ENCODE results near the gene ABLIM1. TPM values are rescaled to one million over a fixed set of nuclear protein-coding genes. Genes with fewer than 3 reads are reported as not detected.

ABLIM1 gene
- polyA plus RNA-seq, 1 donor from 2014 or later, result 10.1 TPM

- no peak overlapping the region for H3K27ac ChIP-seq (ENCODE audit: low read length)
- no peaks in the 10 kb centered on the region for H4K20me1 ChIP-seq (ENCODE audit: insufficient read depth)
- H3K4me2 ChIP-seq (ENCODE audit: low read length), result no peak overlapping the region
Observed at GRCh38 chr10:114542373-114542772, 115.7 kb downstream of the ABLIM1 start.

GRCh38 chr10:114541797-114542160, 116.3 kb downstream of the ABLIM1 start:
- H3K4me2 ChIP-seq (ENCODE audit: low read length), result no peak overlapping the region
- H3K27ac ChIP-seq (ENCODE audit: low read length), result no peak overlapping the region
- H4K20me1 ChIP-seq (ENCODE audit: insufficient read depth), result no peaks in the 10 kb centered on the region
- TF ChIP-seq CTCF (IDR thresholded peaks at IDR 0.05; ENCODE audit: poor library complexity, severe bottlenecking) (no peak), EZH2 (IDR thresholded peaks at IDR 0.05; ENCODE audit: borderline replicate concordance, insufficient read depth, low read length, poor library complexity, severe bottlenecking) (no peak), EP300 (conservative IDR thresholded peaks at IDR 0.05; ENCODE audit: poor library complexity, severe bottlenecking) (no peak), POLR2AphosphoS5 (IDR thresholded peaks at IDR 0.05) (no peak), RAD21 (conservative IDR thresholded peaks at IDR 0.05) (no peak), REST (IDR thresholded peaks at IDR 0.05; ENCODE audit: borderline replicate concordance) (no peak), SMC3 (conservative IDR thresholded peaks at IDR 0.05; ENCODE audit: poor library complexity) (no peak)

More at GRCh38 chr10:114542373-114542772, 115.7 kb downstream of the ABLIM1 start:
- TF ChIP-seq EZH2 (IDR thresholded peaks at IDR 0.05; ENCODE audit: borderline replicate concordance, insufficient read depth, low read length, poor library complexity, severe bottlenecking) (no peak), RAD21 (conservative IDR thresholded peaks at IDR 0.05) (no peak), MXI1 (conservative IDR thresholded peaks at IDR 0.05; ENCODE audit: poor library complexity, severe bottlenecking) (no peak), SMC3 (conservative IDR thresholded peaks at IDR 0.05; ENCODE audit: poor library complexity) (no peak), EP300 (conservative IDR thresholded peaks at IDR 0.05; ENCODE audit: poor library complexity, severe bottlenecking) (no peak), TAF1 (IDR thresholded peaks at IDR 0.05; ENCODE audit: low read depth) (no peak), REST (IDR thresholded peaks at IDR 0.05; ENCODE audit: borderline replicate concordance) (no peak), POLR2AphosphoS5 (IDR thresholded peaks at IDR 0.05) (no peak), CTCF (IDR thresholded peaks at IDR 0.05; ENCODE audit: poor library complexity, severe bottlenecking) (no peak)
- H3K27me3 ChIP-seq (ENCODE audit: insufficient read depth, low read depth, low read length), result no peaks in the 10 kb centered on the region
- no peak overlapping the region for H3K9ac ChIP-seq (ENCODE audit: low read length)
- no peaks in the 10 kb centered on the region for H3K9me2 ChIP-seq (ENCODE audit: insufficient read depth, low read length)
- H3K4me3 ChIP-seq (ENCODE audit: low read length), result no peak overlapping the region
- H3F3A ChIP-seq (ENCODE audit: insufficient read depth, low read length, poor library complexity, severe bottlenecking), result no peaks in the 10 kb centered on the region
- no peak overlapping the region for H2AFZ ChIP-seq (ENCODE audit: low read depth, low read length)
- no peaks in the 10 kb centered on the region for H3K9me3 ChIP-seq (ENCODE audit: low read length)
- no peaks in the 10 kb centered on the region for H3K79me2 ChIP-seq (replicated peaks; ENCODE audit: insufficient read depth, low read length)
- no peaks in the 10 kb centered on the region for H3K36me3 ChIP-seq (ENCODE audit: insufficient read depth, low read length)

More at GRCh38 chr10:114541797-114542160, 116.3 kb downstream of the ABLIM1 start:
- no peaks in the 10 kb centered on the region for H3F3A ChIP-seq (ENCODE audit: insufficient read depth, low read length, poor library complexity, severe bottlenecking)
- H2AFZ ChIP-seq (ENCODE audit: low read depth, low read length), result no peak overlapping the region
- no peaks in the 10 kb centered on the region for H3K27me3 ChIP-seq (ENCODE audit: insufficient read depth, low read depth, low read length)
- H3K79me2 ChIP-seq (replicated peaks; ENCODE audit: insufficient read depth, low read length), result no peaks in the 10 kb centered on the region
- no peaks in the 10 kb centered on the region for H3K9me2 ChIP-seq (ENCODE audit: insufficient read depth, low read length)
- H3K36me3 ChIP-seq (ENCODE audit: insufficient read depth, low read length), result no peaks in the 10 kb centered on the region
- H3K9me3 ChIP-seq (ENCODE audit: low read length), result no peaks in the 10 kb centered on the region
- H3K4me3 ChIP-seq (ENCODE audit: low read length), result no peak overlapping the region
- H3K9ac ChIP-seq (ENCODE audit: low read length), result no peak overlapping the region
